Gastrocnemius medialis (tissue), 4 donors: ENCODE results near the gene FDXACB1.

ENCODE experiments used
- CTCF ChIP-seq, 5 experiments: fragments of 450-650 bp in 3 of 5; fragments of 200-600 bp in 2 of 5; sonication (generic) in 2 of 5; IDR thresholded peaks in 4 of 5; conservative IDR thresholded peaks in 1 of 5; 1 replicate in 4 of 5; 2 replicates in 1 of 5; pipeline ENCODE4 v1.5.1; 2016 to 2019; ENCODE audit warnings: antibody characterized with exemption in 5 of 5, mild to moderate bottlenecking in 3 of 5, moderate library complexity in 3 of 5
- POLR2A ChIP-seq, 2 donors: fragments of 450-650 bp; IDR thresholded peaks; one replicate each; pipeline ENCODE4 v1.6.1; 2017; ENCODE audit warnings: antibody characterized with exemption in 2 of 2, mild to moderate bottlenecking in 2 of 2, moderate library complexity in 2 of 2

- TF ChIP-seq CTCF (IDR thresholded peaks at IDR 0.05 in 4 of 5, conservative IDR thresholded peaks at IDR 0.05 in 1 of 5) (no peak), POLR2A (IDR thresholded peaks at IDR 0.05) (no peak)
Measured at GRCh38 chr11:111829185-111829968, 49.6 kb downstream of the FDXACB1 start.
